Adipocyte (in vitro differentiated cells): ENCODE measurements around the gene SELENOO.
A peak's percentile ranks its signal among the peaks of the same experiment; 100 is the strongest.
"Not testable (repeated sequence)": the region's sequence is repeated elsewhere in the genome, so short reads cannot be mapped to it uniquely, and the experiment has no call there.

Experiments
- DNase-seq: peaks from one replicate; pipeline ENCODE4 v3.0.0-alpha.2; 2015; ENCODE audit warnings: low read depth
- H3K27me3 ChIP-seq: replicated peaks from 2 replicates; pipeline ENCODE4 v1.7.0; 2013; ENCODE audit warnings: mild to moderate bottlenecking, low read length, moderate library complexity; ENCODE audit not compliant: control insufficient read depth, insufficient read depth
- H3K36me3 ChIP-seq: 2 replicates; pipeline ENCODE4 v1.7.0; 2013; ENCODE audit warnings: low read length, mild to moderate bottlenecking, moderate library complexity; ENCODE audit not compliant: control insufficient read depth, insufficient read depth, severe bottlenecking
- H3K4me1 ChIP-seq: 2 replicates; pipeline ENCODE4 v1.7.0; 2013; ENCODE audit warnings: mild to moderate bottlenecking, low read length, moderate library complexity; ENCODE audit not compliant: control insufficient read depth, insufficient read depth
- H3K4me3 ChIP-seq: 2 replicates; pipeline ENCODE4 v1.7.0; 2013; ENCODE audit warnings: mild to moderate bottlenecking, low read length, moderate library complexity
- H3K9ac ChIP-seq: 2 replicates; pipeline ENCODE4 v1.7.0; 2013; ENCODE audit warnings: mild to moderate bottlenecking, low read length, moderate library complexity
- H3K9me3 ChIP-seq: 2 replicates; pipeline ENCODE4 v1.7.0; 2013; ENCODE audit warnings: mild to moderate bottlenecking, low read length, moderate library complexity; ENCODE audit not compliant: control insufficient read depth

The SELENOO gene

DNA sequence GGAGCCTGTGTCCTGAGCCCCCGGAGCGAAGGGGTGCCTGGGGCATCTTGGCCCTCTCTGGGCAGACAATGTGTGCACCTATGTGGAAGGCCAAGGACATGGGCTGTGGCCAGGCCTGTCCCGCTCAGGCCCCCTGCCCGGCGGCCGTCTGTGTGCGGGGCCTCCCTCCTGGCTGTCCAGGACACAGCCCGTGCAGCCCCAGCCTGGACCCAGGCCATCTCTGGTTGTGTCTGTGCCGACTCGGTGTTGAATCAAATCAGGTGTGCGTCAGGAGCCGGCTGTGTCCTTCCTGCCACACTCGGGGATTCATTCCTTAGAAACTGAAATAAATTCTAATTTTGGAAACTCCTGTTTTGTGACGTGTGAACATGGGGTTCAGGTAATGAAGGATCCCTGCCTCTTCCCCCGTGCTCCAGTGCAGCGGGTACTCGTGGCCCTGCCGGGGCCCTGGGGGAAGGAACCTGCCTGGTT, 1.5 kb upstream of the SELENOO start:
- no peak overlapping the region for H3K4me3 ChIP-seq

DNA sequence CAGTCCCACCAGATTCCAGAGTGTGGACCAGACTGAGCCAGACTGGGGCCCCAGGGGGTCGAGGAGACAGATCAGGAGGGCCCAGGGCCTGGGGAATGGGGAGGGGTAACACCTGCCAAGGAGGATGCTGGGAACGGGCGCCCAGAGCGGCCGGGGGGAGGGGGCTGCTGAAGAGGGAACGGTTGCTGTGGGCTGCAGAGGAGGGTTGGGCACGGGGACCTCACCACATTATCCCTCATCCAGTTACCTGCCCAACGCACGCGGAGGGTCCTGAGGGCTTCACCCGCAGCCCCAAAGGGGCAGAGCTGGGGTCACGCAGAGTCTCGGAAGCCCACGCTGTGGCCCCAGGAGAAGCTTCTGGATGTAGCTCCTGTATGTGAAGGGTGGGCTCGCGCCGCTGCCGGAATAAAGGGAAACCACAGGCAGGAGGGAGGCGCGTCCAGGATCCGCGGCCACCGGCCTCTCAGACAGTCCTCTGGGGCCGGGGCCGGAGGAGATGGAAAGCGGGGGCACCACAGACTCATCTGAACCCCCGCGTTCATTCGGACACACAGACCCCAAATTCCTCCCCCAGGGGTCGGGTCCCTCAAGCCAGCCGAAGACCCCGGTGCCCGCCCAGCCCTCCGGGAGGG, 866 bp upstream of the SELENOO start:
- Histone ChIP-seq H3K4me1 (peaks cover 11% of the 10 kb centered on the region), H3K36me3 (peaks cover 28% of the 10 kb centered on the region), H3K27me3 (no peaks in the 10 kb centered on the region), H3K9ac (peak overlapping the region; percentile 86), H3K9me3 (no peaks in the 10 kb centered on the region), H3K4me3 (peak overlapping the region; percentile 84)
- DNase-seq = peak; percentile 50

More for the DNA sequence above, 1.5 kb upstream of the SELENOO start:
- DNase-seq = no peak
- peaks cover 34% of the 10 kb centered on the region for H3K36me3 ChIP-seq
- H3K9me3 ChIP-seq = no peaks in the 10 kb centered on the region
- peaks cover 6% of the 10 kb centered on the region for H3K4me1 ChIP-seq
- peak overlapping the region; percentile 86 for H3K9ac ChIP-seq
- no peaks in the 10 kb centered on the region for H3K27me3 ChIP-seq

DNA sequence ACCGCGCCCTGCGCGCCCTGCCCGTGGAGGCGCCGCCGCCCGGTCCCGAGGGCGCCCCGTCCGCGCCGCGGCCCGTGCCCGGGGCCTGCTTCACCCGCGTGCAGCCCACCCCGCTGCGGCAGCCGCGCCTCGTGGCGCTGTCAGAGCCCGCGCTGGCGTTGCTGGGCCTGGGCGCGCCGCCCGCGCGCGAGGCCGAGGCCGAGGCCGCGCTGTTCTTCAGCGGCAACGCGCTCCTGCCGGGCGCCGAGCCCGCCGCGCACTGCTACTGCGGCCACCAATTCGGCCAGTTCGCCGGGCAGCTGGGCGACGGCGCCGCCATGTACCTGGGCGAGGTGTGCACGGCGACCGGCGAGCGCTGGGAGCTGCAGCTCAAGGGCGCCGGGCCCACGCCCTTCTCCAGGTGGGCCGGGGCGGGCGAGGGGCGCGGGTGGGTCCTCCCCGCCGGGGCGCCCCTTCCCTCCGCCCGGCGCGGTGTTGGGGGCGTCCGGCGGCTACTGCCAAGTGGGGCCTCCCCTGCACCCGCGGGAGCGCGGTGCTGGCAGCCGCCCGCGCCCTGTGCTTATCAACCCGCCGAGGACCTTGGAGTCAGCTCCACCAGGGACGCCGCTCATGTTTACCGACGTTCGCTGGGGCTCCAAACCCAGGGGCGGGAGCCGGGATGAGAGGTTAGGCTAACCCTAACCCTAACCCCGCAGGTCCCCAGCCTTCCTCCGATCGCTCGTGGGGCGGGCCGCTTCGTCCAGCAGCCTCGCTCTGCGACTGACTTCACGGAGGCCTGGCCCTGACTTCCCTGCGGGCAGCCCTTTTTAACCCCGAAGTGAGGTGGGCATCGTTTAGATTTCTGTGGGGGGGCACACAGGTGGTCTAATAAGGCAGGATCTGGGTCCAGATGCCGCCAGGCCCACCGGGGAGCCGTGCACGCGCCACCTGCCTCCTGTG, 649 bp downstream of the SELENOO start:
- Histone ChIP-seq H3K4me1 (peaks cover 22% of the 10 kb centered on the region), H3K9me3 (no peaks in the 10 kb centered on the region), H3K9ac (peak overlapping the region; percentile 82), H3K36me3 (peaks cover 15% of the 10 kb centered on the region), H3K4me3 (peak overlapping the region; percentile 84), H3K27me3 (no peaks in the 10 kb centered on the region)
- DNase-seq = peak; percentile 61

GRCh38 chr22:50202130-50202666, 1.4 kb downstream of the SELENOO start:
- Histone ChIP-seq H3K9me3 (no peaks in the 10 kb centered on the region), H3K9ac (peak overlapping the region; percentile 82), H3K4me1 (peaks cover 25% of the 10 kb centered on the region), H3K36me3 (peaks cover 20% of the 10 kb centered on the region), H3K27me3 (no peaks in the 10 kb centered on the region), H3K4me3 (peak overlapping the region; percentile 84)
- DNase-seq = no peak

DNA sequence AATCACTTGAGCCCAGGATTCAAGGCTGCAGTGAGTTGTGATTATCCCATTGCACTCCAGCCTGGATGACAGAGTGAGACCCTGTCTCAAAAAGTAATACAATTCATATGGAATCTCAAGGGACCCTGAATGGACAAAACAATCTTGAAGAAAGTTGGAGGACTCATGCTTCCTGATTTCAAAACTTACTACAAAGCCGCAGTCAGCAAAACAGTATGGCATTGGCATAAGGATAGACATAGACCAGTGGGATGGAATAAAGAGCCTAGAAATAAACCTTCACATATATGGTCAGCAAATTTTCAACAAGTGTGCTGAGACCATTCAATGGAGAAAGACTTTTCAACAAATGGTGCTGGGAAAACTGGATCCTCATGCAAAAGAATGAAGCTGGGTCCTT, 2.5 kb downstream of the SELENOO start:
- DNase-seq = no peak
- H3K4me3 ChIP-seq = no peak overlapping the region
- no peaks in the 10 kb centered on the region for H3K9me3 ChIP-seq
- no peak overlapping the region for H3K9ac ChIP-seq
- H3K4me1 ChIP-seq = peaks cover 25% of the 10 kb centered on the region
- peaks cover 22% of the 10 kb centered on the region for H3K36me3 ChIP-seq
- H3K27me3 ChIP-seq = no peaks in the 10 kb centered on the region

DNA sequence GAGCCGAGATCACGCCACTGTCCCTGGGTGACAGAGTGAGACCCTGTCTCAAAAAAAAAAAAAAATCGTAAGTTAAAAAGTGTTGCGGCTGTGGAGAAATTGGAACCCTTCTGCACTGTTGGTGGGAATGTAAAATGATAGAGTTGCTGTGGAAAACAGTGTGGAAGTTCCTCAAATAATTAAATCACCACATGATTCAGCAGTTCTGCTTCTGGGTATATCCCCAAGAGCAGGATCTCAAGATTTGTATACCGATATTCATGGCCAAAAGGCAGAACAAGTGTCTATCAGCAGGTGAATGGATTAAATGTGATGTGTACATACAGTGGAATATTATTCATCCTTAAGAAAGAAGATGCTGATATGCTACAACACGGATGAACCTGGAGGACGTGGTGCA, 3.8 kb downstream of the SELENOO start:
- Histone ChIP-seq H3K9ac (no peak overlapping the region), H3K4me3 (no peak overlapping the region), H3K27me3 (no peaks in the 10 kb centered on the region), H3K36me3 (peaks cover 25% of the 10 kb centered on the region), H3K4me1 (peaks cover 25% of the 10 kb centered on the region), H3K9me3 (no peaks in the 10 kb centered on the region)
- no peak for DNase-seq

DNA sequence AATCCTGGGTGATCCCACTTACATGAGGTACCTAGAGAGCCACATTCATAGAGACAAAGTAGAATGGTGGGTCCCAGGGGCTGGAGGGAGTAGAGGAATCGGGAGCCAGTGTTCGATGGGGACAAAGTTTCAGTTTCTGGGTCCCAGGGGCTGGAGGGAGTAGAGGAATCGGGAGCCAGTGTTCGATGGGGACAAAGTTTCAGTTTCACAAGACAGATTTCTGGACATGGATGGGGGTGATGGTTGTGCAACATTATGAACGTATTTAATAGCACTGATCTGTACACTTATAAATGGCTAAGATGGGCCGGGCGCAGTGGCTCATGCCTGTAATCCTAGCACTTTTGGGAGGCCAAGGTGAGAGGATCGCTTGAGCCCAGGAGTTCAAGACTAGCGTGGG, 4.2 kb downstream of the SELENOO start:
- not testable (repeated sequence) for H3K9me3 ChIP-seq, H3K27me3 ChIP-seq, H3K9ac ChIP-seq, H3K4me3 ChIP-seq, DNase-seq
- H3K4me1 ChIP-seq = peaks cover 25% of the 10 kb centered on the region
- peaks cover 25% of the 10 kb centered on the region for H3K36me3 ChIP-seq

GRCh38 chr22:50205781-50206569, 5.2 kb downstream of the SELENOO start:
- no peak for DNase-seq
- Histone ChIP-seq H3K4me1 (peaks cover 25% of the 10 kb centered on the region), H3K9me3 (no peaks in the 10 kb centered on the region), H3K4me3 (no peak overlapping the region), H3K27me3 (no peaks in the 10 kb centered on the region), H3K36me3 (peaks cover 30% of the 10 kb centered on the region), H3K9ac (peak overlapping the region; percentile 23)

DNA sequence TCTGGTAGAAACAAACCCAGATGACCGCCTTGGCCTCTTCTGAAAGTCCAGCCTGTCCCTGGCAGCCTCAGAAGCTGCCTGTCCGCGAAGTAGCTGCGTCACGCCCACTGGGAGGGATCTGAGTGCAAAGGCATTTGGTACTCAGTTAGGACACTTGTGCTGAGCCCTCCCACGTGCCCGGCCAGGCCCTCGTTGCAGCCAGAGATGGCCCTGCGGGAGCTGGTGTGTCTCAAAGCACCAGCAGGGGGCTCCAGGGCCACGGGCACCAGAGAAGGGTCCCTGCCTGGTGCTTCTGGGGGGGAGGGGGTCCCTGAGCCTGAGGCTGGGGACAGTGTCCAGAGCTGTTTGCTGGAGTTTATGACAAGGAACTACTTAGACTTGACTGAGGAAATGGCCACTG, 5.8 kb downstream of the SELENOO start:
- Histone ChIP-seq H3K9me3 (no peaks in the 10 kb centered on the region), H3K4me1 (peaks cover 25% of the 10 kb centered on the region), H3K9ac (peak overlapping the region; percentile 23), H3K36me3 (peaks cover 34% of the 10 kb centered on the region), H3K27me3 (no peaks in the 10 kb centered on the region), H3K4me3 (no peak overlapping the region)
- DNase-seq = peak; percentile 42

- Histone ChIP-seq H3K9ac (no peak overlapping the region), H3K36me3 (peaks cover 40% of the 10 kb centered on the region), H3K27me3 (no peaks in the 10 kb centered on the region), H3K4me1 (peaks cover 19% of the 10 kb centered on the region), H3K4me3 (no peak overlapping the region), H3K9me3 (no peaks in the 10 kb centered on the region)
- DNase-seq = no peak
Observed at GRCh38 chr22:50207383-50208140, 6.8 kb downstream of the SELENOO start.
